ENCODE results near the gene CSF1R. TPM values are rescaled to one million over a fixed set of nuclear protein-coding genes. Genes with fewer than 3 reads are reported as not detected.
A peak's percentile ranks its signal among the peaks of the same experiment; 100 is the strongest.

The CSF1R gene
- total and polyA plus RNA-seq, 4 donors, result 16.8 to 66.5 (median 47.8) TPM

GRCh38 chr5:150075233-150075632, 11.1 kb downstream of the CSF1R start:
- Histone ChIP-seq H3K9me3 (ENCODE audit: control insufficient read depth, insufficient read depth, low read length) (no peaks in the 10 kb centered on the region), H3K36me3 (ENCODE audit: control insufficient read depth, insufficient read depth, low read length) (no peaks in the 10 kb centered on the region), H3K4me1 (ENCODE audit: control insufficient read depth, insufficient read depth, low read length) (no peaks in the 10 kb centered on the region), H3K4me3 (ENCODE audit: low read depth, low read length) (no peak overlapping the region), H3K27me3 (ENCODE audit: control insufficient read depth, insufficient read depth, low read length) (no peaks in the 10 kb centered on the region), H3K27ac (ENCODE audit: low read depth, low read length) (no peak overlapping the region)
- 51% methylated on average over 3 of the region's 4 CpGs for WGBS (ENCODE audit: insufficient coverage)
- DNase-seq (ENCODE audit: low read depth in 4 of 6, low spot score in 6 of 6), result no peak

GRCh38 chr5:150073677-150074076, 12.7 kb downstream of the CSF1R start:
- Histone ChIP-seq H3K36me3 (ENCODE audit: control insufficient read depth, insufficient read depth, low read length) (no peaks in the 10 kb centered on the region), H3K4me3 (ENCODE audit: low read depth, low read length) (no peak overlapping the region), H3K27me3 (ENCODE audit: control insufficient read depth, insufficient read depth, low read length) (no peaks in the 10 kb centered on the region), H3K4me1 (ENCODE audit: control insufficient read depth, insufficient read depth, low read length) (peaks cover 9% of the 10 kb centered on the region), H3K27ac (ENCODE audit: low read depth, low read length) (no peak overlapping the region), H3K9me3 (ENCODE audit: control insufficient read depth, insufficient read depth, low read length) (no peaks in the 10 kb centered on the region)
- no CpG with 5 or more reads among the region's 3 CpGs for WGBS (ENCODE audit: insufficient coverage)
- DNase-seq (ENCODE audit: low read depth in 4 of 6, low spot score in 6 of 6), result no peak

GRCh38 chr5:150073086-150073625, 13.2 kb downstream of the CSF1R start:
- no peak overlapping the region for H3K27ac ChIP-seq (ENCODE audit: low read depth, low read length)
- H3K9me3 ChIP-seq (ENCODE audit: control insufficient read depth, insufficient read depth, low read length), result no peaks in the 10 kb centered on the region
- H3K4me1 ChIP-seq (ENCODE audit: control insufficient read depth, insufficient read depth, low read length), result peaks cover 14% of the 10 kb centered on the region
- WGBS (ENCODE audit: insufficient coverage), result 75% methylated on average over 5 of the region's 5 CpGs
- DNase-seq (ENCODE audit: low read depth in 4 of 6, low spot score in 6 of 6), result no peak
- no peak overlapping the region for H3K4me3 ChIP-seq (ENCODE audit: low read depth, low read length)
- H3K36me3 ChIP-seq (ENCODE audit: control insufficient read depth, insufficient read depth, low read length), result no peaks in the 10 kb centered on the region
- H3K27me3 ChIP-seq (ENCODE audit: control insufficient read depth, insufficient read depth, low read length), result no peaks in the 10 kb centered on the region

GRCh38 chr5:150070821-150071220, 15.5 kb downstream of the CSF1R start:
- H3K27ac ChIP-seq (ENCODE audit: low read depth, low read length), result no peak overlapping the region
- no CpG with 5 or more reads among the region's 3 CpGs for WGBS (ENCODE audit: insufficient coverage)
- no peaks in the 10 kb centered on the region for H3K27me3 ChIP-seq (ENCODE audit: control insufficient read depth, insufficient read depth, low read length)
- H3K9me3 ChIP-seq (ENCODE audit: control insufficient read depth, insufficient read depth, low read length), result no peaks in the 10 kb centered on the region
- DNase-seq (ENCODE audit: low read depth in 4 of 6, low spot score in 6 of 6), result no peak
- H3K4me3 ChIP-seq (ENCODE audit: low read depth, low read length), result no peak overlapping the region
- no peaks in the 10 kb centered on the region for H3K36me3 ChIP-seq (ENCODE audit: control insufficient read depth, insufficient read depth, low read length)
- H3K4me1 ChIP-seq (ENCODE audit: control insufficient read depth, insufficient read depth, low read length), result peaks cover 14% of the 10 kb centered on the region

- Histone ChIP-seq H3K27ac (ENCODE audit: low read depth, low read length) (no peak overlapping the region), H3K36me3 (ENCODE audit: control insufficient read depth, insufficient read depth, low read length) (no peaks in the 10 kb centered on the region), H3K27me3 (ENCODE audit: control insufficient read depth, insufficient read depth, low read length) (no peaks in the 10 kb centered on the region), H3K4me1 (ENCODE audit: control insufficient read depth, insufficient read depth, low read length) (peaks cover 14% of the 10 kb centered on the region), H3K4me3 (ENCODE audit: low read depth, low read length) (no peak overlapping the region), H3K9me3 (ENCODE audit: control insufficient read depth, insufficient read depth, low read length) (no peaks in the 10 kb centered on the region)
- 77% methylated on average over 11 of the region's 25 CpGs for WGBS (ENCODE audit: insufficient coverage)
- no peak for DNase-seq (ENCODE audit: low read depth in 4 of 6, low spot score in 6 of 6)
Measured at GRCh38 chr5:150069672-150070627, 16.4 kb downstream of the CSF1R start.

- H3K27me3 ChIP-seq (ENCODE audit: control insufficient read depth, insufficient read depth, low read length), result no peaks in the 10 kb centered on the region
- DNase-seq (ENCODE audit: low read depth in 4 of 6, low spot score in 6 of 6), result peak in 2 of 6 donors; percentile 3 to 22
- no peak overlapping the region for H3K27ac ChIP-seq (ENCODE audit: low read depth, low read length)
- no peaks in the 10 kb centered on the region for H3K36me3 ChIP-seq (ENCODE audit: control insufficient read depth, insufficient read depth, low read length)
- H3K4me3 ChIP-seq (ENCODE audit: low read depth, low read length), result no peak overlapping the region
- H3K9me3 ChIP-seq (ENCODE audit: control insufficient read depth, insufficient read depth, low read length), result no peaks in the 10 kb centered on the region
- WGBS (ENCODE audit: insufficient coverage), result 50% methylated on average over 7 of the region's 12 CpGs
- peaks cover 17% of the 10 kb centered on the region for H3K4me1 ChIP-seq (ENCODE audit: control insufficient read depth, insufficient read depth, low read length)
Measured at GRCh38 chr5:150068961-150069645, 17.3 kb downstream of the CSF1R start.

- H3K4me1 ChIP-seq (ENCODE audit: control insufficient read depth, insufficient read depth, low read length), result peaks cover 17% of the 10 kb centered on the region
- H3K4me3 ChIP-seq (ENCODE audit: low read depth, low read length), result no peak overlapping the region
- 51% methylated on average over 2 of the region's 4 CpGs for WGBS (ENCODE audit: insufficient coverage)
- H3K36me3 ChIP-seq (ENCODE audit: control insufficient read depth, insufficient read depth, low read length), result no peaks in the 10 kb centered on the region
- no peaks in the 10 kb centered on the region for H3K27me3 ChIP-seq (ENCODE audit: control insufficient read depth, insufficient read depth, low read length)
- DNase-seq (ENCODE audit: low read depth in 4 of 6, low spot score in 6 of 6), result peak in 1 of 6 donors; percentile 2
- H3K9me3 ChIP-seq (ENCODE audit: control insufficient read depth, insufficient read depth, low read length), result no peaks in the 10 kb centered on the region
- no peak overlapping the region for H3K27ac ChIP-seq (ENCODE audit: low read depth, low read length)
Measured at GRCh38 chr5:150068472-150068871, 17.9 kb downstream of the CSF1R start.

- H3K9me3 ChIP-seq (ENCODE audit: control insufficient read depth, insufficient read depth, low read length), result no peaks in the 10 kb centered on the region
- no peak overlapping the region for H3K27ac ChIP-seq (ENCODE audit: low read depth, low read length)
- H3K4me3 ChIP-seq (ENCODE audit: low read depth, low read length), result no peak overlapping the region
- H3K36me3 ChIP-seq (ENCODE audit: control insufficient read depth, insufficient read depth, low read length), result no peaks in the 10 kb centered on the region
- peaks cover 17% of the 10 kb centered on the region for H3K4me1 ChIP-seq (ENCODE audit: control insufficient read depth, insufficient read depth, low read length)
- no peak for DNase-seq (ENCODE audit: low read depth in 4 of 6, low spot score in 6 of 6)
- 79% methylated on average over 6 of the region's 6 CpGs for WGBS (ENCODE audit: insufficient coverage)
- H3K27me3 ChIP-seq (ENCODE audit: control insufficient read depth, insufficient read depth, low read length), result no peaks in the 10 kb centered on the region
Measured at GRCh38 chr5:150068071-150068470, 18.3 kb downstream of the CSF1R start.

- DNase-seq (ENCODE audit: low read depth in 4 of 6, low spot score in 6 of 6), result no peak
- 83% methylated on average over 4 of the region's 6 CpGs for WGBS (ENCODE audit: insufficient coverage)
- no peaks in the 10 kb centered on the region for H3K9me3 ChIP-seq (ENCODE audit: control insufficient read depth, insufficient read depth, low read length)
- H3K4me1 ChIP-seq (ENCODE audit: control insufficient read depth, insufficient read depth, low read length), result peaks cover 17% of the 10 kb centered on the region
- H3K36me3 ChIP-seq (ENCODE audit: control insufficient read depth, insufficient read depth, low read length), result no peaks in the 10 kb centered on the region
- no peaks in the 10 kb centered on the region for H3K27me3 ChIP-seq (ENCODE audit: control insufficient read depth, insufficient read depth, low read length)
- no peak overlapping the region for H3K4me3 ChIP-seq (ENCODE audit: low read depth, low read length)
- H3K27ac ChIP-seq (ENCODE audit: low read depth, low read length), result no peak overlapping the region
Measured at GRCh38 chr5:150067405-150067960, 18.9 kb downstream of the CSF1R start.
